Liver (tissue), 9 donors: Measurements from ENCODE around the gene SLC16A4. TPM values are rescaled to one million over a fixed set of nuclear protein-coding genes. Genes with fewer than 3 reads are reported as not detected.

Experiments
- DNase-seq: peaks from one replicate; pipeline ENCODE4 v3.0.0-alpha.2; 2017; ENCODE audit warnings: low spot score
- H3K27ac ChIP-seq, 2 donors: one replicate each; pipeline ENCODE4 v1.7.0; 2013; ENCODE audit warnings: inconsistent platforms in 2 of 2, low read length in 2 of 2, control low read depth in 1 of 2, low read depth in 1 of 2, mild to moderate bottlenecking in 1 of 2
- H3K27me3 ChIP-seq, 4 donors: one replicate each; pipeline versions ENCODE4 v1.6.1 to v1.7.0; 2013; ENCODE audit warnings: low read length in 3 of 4, inconsistent platforms in 1 of 4, mild to moderate bottlenecking in 1 of 4, moderate library complexity in 1 of 4; ENCODE audit not compliant: control insufficient read depth in 4 of 4, insufficient read depth in 4 of 4
- H3K36me3 ChIP-seq, 4 donors: one replicate each; pipeline versions ENCODE4 v1.6.1 to v1.7.0; 2013; ENCODE audit warnings: low read length in 3 of 4, mild to moderate bottlenecking in 3 of 4, low read depth in 1 of 4, moderate library complexity in 1 of 4; ENCODE audit not compliant: control insufficient read depth in 4 of 4, insufficient read depth in 3 of 4
- H3K4me1 ChIP-seq, 4 donors: one replicate each; pipeline versions ENCODE4 v1.6.1 to v1.7.0; 2013; ENCODE audit warnings: low read length in 3 of 4, mild to moderate bottlenecking in 3 of 4, moderate library complexity in 1 of 4; ENCODE audit not compliant: control insufficient read depth in 4 of 4, insufficient read depth in 4 of 4
- H3K4me3 ChIP-seq, 3 donors: one replicate each; pipeline versions ENCODE4 v1.6.1 to v1.7.0; 2013; ENCODE audit warnings: low read length in 3 of 3, control low read depth in 1 of 3, low read depth in 1 of 3, mild to moderate bottlenecking in 1 of 3
- H3K9ac ChIP-seq, 2 donors: one replicate each; pipeline ENCODE4 v1.7.0; 2013; ENCODE audit warnings: low read length in 2 of 2, mild to moderate bottlenecking in 2 of 2, moderate library complexity in 2 of 2, control low read depth in 1 of 2, low read depth in 1 of 2
- H3K9me3 ChIP-seq, 4 donors: one replicate each; pipeline versions ENCODE4 v1.6.1 to v1.7.0; 2013; ENCODE audit warnings: low read length in 3 of 4; ENCODE audit not compliant: control insufficient read depth in 4 of 4
- ATF3 ChIP-seq: IDR thresholded peaks from 2 replicates; pipeline ENCODE4 v1.6.1; 2016; ENCODE audit warnings: antibody characterized with exemption
- CTCF ChIP-seq: fragments of 150-350 bp; IDR thresholded peaks from 2 replicates; pipeline ENCODE4 v1.5.1; 2017; ENCODE audit warnings: improper control_type of control experiment, low read depth, low read length; ENCODE audit not compliant: missing input control
- EGR1 ChIP-seq, 2 donors: IDR thresholded peaks; 2 replicates each; pipeline ENCODE4 v1.6.1; 2016 to 2018; ENCODE audit warnings: antibody characterized with exemption in 2 of 2, low read depth in 2 of 2
- GABPA ChIP-seq, 2 donors: IDR thresholded peaks in 1 of 2; conservative IDR thresholded peaks in 1 of 2; 2 replicates each; pipeline ENCODE4 v1.6.1; 2016; ENCODE audit warnings: antibody characterized with exemption in 2 of 2, mild to moderate bottlenecking in 1 of 2, moderate library complexity in 1 of 2
- HNF4A ChIP-seq, 2 donors: conservative IDR thresholded peaks; 2 replicates each; pipeline ENCODE4 v1.6.1; 2016; ENCODE audit warnings: antibody characterized with exemption in 2 of 2, mild to moderate bottlenecking in 2 of 2
- HNF4G ChIP-seq: IDR thresholded peaks from 2 replicates; pipeline ENCODE4 v1.6.1; 2016; ENCODE audit warnings: antibody characterized with exemption
- JUND ChIP-seq, 2 donors: IDR thresholded peaks; 2 replicates each; pipeline ENCODE4 v1.6.1; 2016; ENCODE audit warnings: antibody characterized with exemption in 2 of 2
- MAX ChIP-seq: IDR thresholded peaks from 2 replicates; pipeline ENCODE4 v1.6.1; 2016; ENCODE audit warnings: antibody characterized with exemption
- NR2F2 ChIP-seq: IDR thresholded peaks from 2 replicates; pipeline ENCODE4 v1.6.1; 2016; ENCODE audit warnings: antibody characterized with exemption
- RAD21 ChIP-seq, 2 donors: IDR thresholded peaks; 2 replicates each; pipeline ENCODE4 v1.6.1; 2016; ENCODE audit warnings: antibody characterized with exemption in 2 of 2, mild to moderate bottlenecking in 2 of 2
- REST ChIP-seq: IDR thresholded peaks from 2 replicates; pipeline ENCODE4 v1.6.1; 2016; ENCODE audit warnings: antibody characterized with exemption, mild to moderate bottlenecking
- RXRA ChIP-seq, 2 donors: IDR thresholded peaks; 2 replicates each; pipeline ENCODE4 v1.6.1; 2017 to 2018; ENCODE audit warnings: antibody characterized with exemption in 2 of 2, mild to moderate bottlenecking in 1 of 2
- SP1 ChIP-seq: IDR thresholded peaks from 2 replicates; pipeline ENCODE4 v1.6.1; 2018; ENCODE audit warnings: antibody characterized with exemption, mild to moderate bottlenecking
- TAF1 ChIP-seq: conservative IDR thresholded peaks from 2 replicates; pipeline ENCODE4 v1.6.1; 2016; ENCODE audit warnings: antibody characterized with exemption, mild to moderate bottlenecking
- YY1 ChIP-seq: IDR thresholded peaks from 2 replicates; pipeline ENCODE4 v1.6.1; 2016; ENCODE audit warnings: antibody characterized with exemption, mild to moderate bottlenecking
- ZBTB33 ChIP-seq: IDR thresholded peaks from 2 replicates; pipeline ENCODE4 v1.6.1; 2016; ENCODE audit warnings: antibody characterized with exemption
- WGBS: extraction: QIAGEN DNeasy Blood & Tissue Kit; methylation state at CpG from one replicate; pipeline ENCODE4 v1.1.7; 2013; 5-methylcytosine and 5-hydroxymethylcytosine counted together
- polyA plus RNA-seq, 2 donors: library from polyadenylated mRNA; stranded (reverse) in 1 of 2; unstranded in 1 of 2; fragments of 200-250 nt in 1 of 2; fragments of >200 nt in 1 of 2; fragmentation: Nextera tagmentation in 1 of 2; extraction: Ambion mirVana in 1 of 2; gene quantifications; one replicate each; pipeline versions ENCODE4 v1.2.1 to v1.2.3, GENCODE V29; 2013 to 2015
- total RNA-seq, 2 donors: library from RNA; depleted of rRNA; stranded (reverse); fragments of >200 nt; gene quantifications; one replicate each; pipeline ENCODE4 v1.2.3, GENCODE V29; 2014
- donor health status: healthy.
- donor health status: healthy.
- donor health status: healthy.
- donor health status: healthy.
- donor health status: healthy.

The SLC16A4 gene
- total and polyA plus RNA-seq, 4 donors: 0.72 to 1.8 (median 1.6) TPM

- peaks cover 15 to 63% (median 49%) of the 10 kb centered on the region in 4 donors for H3K4me1 ChIP-seq
Measured at GRCh38 chr1:110341146-110341871, 49.5 kb downstream of the SLC16A4 start.

More at GRCh38 chr1:110341146-110341871, 49.5 kb downstream of the SLC16A4 start:
- Histone ChIP-seq H3K36me3 (peaks cover 1 to 7% (median 4%) of the 10 kb centered on the region in 4 donors), H3K27ac (no peak overlapping the region), H3K9me3 (no peaks in the 10 kb centered on the region), H3K9ac (no peak overlapping the region), H3K4me3 (no peak overlapping the region), H3K27me3 (no peaks in the 10 kb centered on the region)
- WGBS: 90% methylated on average over 27 of the region's 27 CpGs
- no peak for DNase-seq
- TF ChIP-seq REST: no peak
- no peak for TF ChIP-seq CTCF
- no peak for TF ChIP-seq HNF4A (conservative IDR thresholded peaks at IDR 0.05)
- no peak for TF ChIP-seq EGR1 (IDR thresholded peaks at IDR 0.05; ENCODE audit: low read depth in 2 of 2)
- no peak for TF ChIP-seq RAD21 (IDR thresholded peaks at IDR 0.05)
- TF ChIP-seq YY1: no peak
- TF ChIP-seq JUND (IDR thresholded peaks at IDR 0.05): no peak
- TF ChIP-seq NR2F2: no peak
- TF ChIP-seq SP1: no peak
- TF ChIP-seq ZBTB33: no peak
- no peak for TF ChIP-seq RXRA (IDR thresholded peaks at IDR 0.05)
- no peak for TF ChIP-seq HNF4G
- no peak for TF ChIP-seq GABPA (IDR thresholded peaks at IDR 0.05 in 1 of 2, conservative IDR thresholded peaks at IDR 0.05 in 1 of 2)
- no peak for TF ChIP-seq ATF3
- TF ChIP-seq MAX: no peak
- no peak for TF ChIP-seq TAF1
